Psoas muscle (tissue), 8 donors: ENCODE data around the gene SYT7. TPM values are rescaled to one million over a fixed set of nuclear protein-coding genes. Genes with fewer than 3 reads are reported as not detected.
A peak's percentile ranks its signal among the peaks of the same experiment; 100 is the strongest.

Experiments
- ATAC-seq, 4 donors: fragments of 200-7000 bp; cut with Tn5 transposase; one replicate each; pipeline ENCODE4 v1.9.1; 2020; ENCODE audit warnings: moderate library complexity in 3 of 4, mild to moderate bottlenecking in 2 of 4
- DNase-seq, 2 donors: peaks; one replicate each; pipeline ENCODE4 v3.0.0-alpha.2; 2020
- H3K27ac ChIP-seq: fragments of 200-600 bp; one replicate; pipeline ENCODE4 v1.8.0; 2022
- H3K27me3 ChIP-seq, 3 donors: fragments of 200-600 bp in 1 of 3; one replicate each; pipeline versions ENCODE4 v1.6.1 to v1.8.0; 2013 to 2022; ENCODE audit warnings: low read length in 2 of 3, mild to moderate bottlenecking in 2 of 3, moderate library complexity in 1 of 3; ENCODE audit not compliant: insufficient read depth in 3 of 3
- H3K36me3 ChIP-seq, 2 donors: fragments of 200-600 bp in 1 of 2; one replicate each; pipeline versions ENCODE4 v1.6.1 to v1.8.0; 2013 to 2022; ENCODE audit warnings: low read depth in 1 of 2, mild to moderate bottlenecking in 1 of 2, moderate library complexity in 1 of 2; ENCODE audit not compliant: insufficient read depth in 1 of 2
- H3K4me1 ChIP-seq: fragments of 200-600 bp; one replicate; pipeline ENCODE4 v1.8.0; 2022
- H3K4me3 ChIP-seq: fragments of 200-600 bp; one replicate; pipeline ENCODE4 v1.8.0; 2022; ENCODE audit warnings: mild to moderate bottlenecking
- H3K9me3 ChIP-seq: fragments of 200-600 bp; one replicate; pipeline ENCODE4 v1.8.0; 2022
- WGBS, 3 donors: extraction: QIAGEN DNeasy Blood & Tissue Kit; methylation state at CpG; one replicate each; pipeline versions ENCODE4 v1.1.6 to v1.1.7; 2013; 5-methylcytosine and 5-hydroxymethylcytosine counted together
- intact Hi-C, 2 donors: fragments of 100-400 bp; cut with DNase I; formaldehyde crosslinking; loops; one replicate each; pipeline versions ENCODE4 v1.11.0 to v1.14.2; 2022
- polyA plus RNA-seq, 3 donors: library from polyadenylated mRNA; stranded (reverse); fragments of 200-250 nt; gene quantifications; one replicate each; pipeline ENCODE4 v1.2.3, GENCODE V29; 2013
- total RNA-seq, 4 donors: library from RNA; stranded (reverse); fragmentation: NEBNext Ultra II Directional in 2 of 4; extraction: Animal tissue kit (Norgen Biotek cat#: 25700) in 2 of 4; gene quantifications; one replicate each; pipeline versions ENCODE4 v1.2.1 to v1.2.4, GENCODE V29; 2021 to 2023
- TF ChIP-seq, protein P1 (sequence below): fragments of 200-600 bp; IDR thresholded peaks from one replicate; pipeline ENCODE4 v1.8.0; 2022; ENCODE audit warnings: antibody characterized with exemption
- donor health status: healthy with polysubstance abuse.
- donor health status: DM: no; HTN: no; CAD: no; lungs with moderate emphysema.
- donor health status: Bipolar disorder and iron deficiency.
- donor health status: healthy.
- donor health status: DM: yes; HTN: yes; CAD: no.
- donor health status: DM: no; HTN: no; CAD: no.
- donor health status: DM: no; HTN: no; CAD: no.
- donor health status: DM: yes; HTN: yes; CAD: no.

The SYT7 gene
- total and polyA plus RNA-seq, 7 donors = 0.96 to 3.5 (median 2.1) TPM

DNA sequence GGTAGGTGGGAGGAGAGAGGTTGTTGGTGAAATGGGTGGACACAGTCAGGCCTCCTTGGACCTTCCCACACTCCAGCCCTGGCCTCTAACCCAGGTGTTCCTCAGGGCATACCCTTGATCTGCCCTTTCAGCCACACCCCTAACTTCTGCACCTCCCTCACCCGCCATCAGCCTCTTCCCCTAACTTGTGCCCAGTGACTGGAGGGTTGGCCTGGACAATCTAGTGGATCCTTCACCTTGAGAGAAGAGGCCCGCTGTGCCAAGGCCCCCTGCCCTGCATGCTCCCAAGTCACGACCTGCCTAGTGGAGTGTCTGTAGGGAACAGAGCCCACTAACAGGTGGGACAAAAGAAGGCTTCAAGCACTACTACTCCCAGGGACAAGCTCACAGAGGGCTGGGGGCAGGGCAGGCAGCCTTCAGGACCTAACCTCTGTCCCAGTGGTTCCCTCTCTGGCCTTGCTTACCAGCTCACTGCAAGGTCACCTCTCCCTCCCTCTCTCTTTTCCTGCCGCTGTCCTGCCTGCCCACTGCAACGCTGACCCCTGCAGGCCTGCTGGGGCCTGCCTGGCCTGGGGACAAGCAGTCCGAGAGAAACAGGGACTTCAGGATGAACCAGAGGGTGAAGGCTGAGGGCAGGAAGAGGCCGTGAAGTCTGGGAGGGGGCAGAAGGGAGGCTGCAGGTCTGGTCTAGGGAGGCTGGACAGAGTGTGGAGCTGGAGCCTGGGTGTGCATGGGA is 3.3 kb downstream of the SYT7 start:
- no peak overlapping the region for H3K27ac ChIP-seq
- no peaks in the 10 kb centered on the region for H3K36me3 ChIP-seq
- peaks cover 0 to 2% (median 0%) of the 10 kb centered on the region in 3 donors for H3K27me3 ChIP-seq
- H3K4me3 ChIP-seq = no peak overlapping the region
- TF ChIP-seq, protein P1, sequence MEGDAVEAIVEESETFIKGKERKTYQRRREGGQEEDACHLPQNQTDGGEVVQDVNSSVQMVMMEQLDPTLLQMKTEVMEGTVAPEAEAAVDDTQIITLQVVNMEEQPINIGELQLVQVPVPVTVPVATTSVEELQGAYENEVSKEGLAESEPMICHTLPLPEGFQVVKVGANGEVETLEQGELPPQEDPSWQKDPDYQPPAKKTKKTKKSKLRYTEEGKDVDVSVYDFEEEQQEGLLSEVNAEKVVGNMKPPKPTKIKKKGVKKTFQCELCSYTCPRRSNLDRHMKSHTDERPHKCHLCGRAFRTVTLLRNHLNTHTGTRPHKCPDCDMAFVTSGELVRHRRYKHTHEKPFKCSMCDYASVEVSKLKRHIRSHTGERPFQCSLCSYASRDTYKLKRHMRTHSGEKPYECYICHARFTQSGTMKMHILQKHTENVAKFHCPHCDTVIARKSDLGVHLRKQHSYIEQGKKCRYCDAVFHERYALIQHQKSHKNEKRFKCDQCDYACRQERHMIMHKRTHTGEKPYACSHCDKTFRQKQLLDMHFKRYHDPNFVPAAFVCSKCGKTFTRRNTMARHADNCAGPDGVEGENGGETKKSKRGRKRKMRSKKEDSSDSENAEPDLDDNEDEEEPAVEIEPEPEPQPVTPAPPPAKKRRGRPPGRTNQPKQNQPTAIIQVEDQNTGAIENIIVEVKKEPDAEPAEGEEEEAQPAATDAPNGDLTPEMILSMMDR = no peak
- H3K4me1 ChIP-seq = no peaks in the 10 kb centered on the region
- 77 to 83% (median 81%) methylated on average over 7 of the region's 7 CpGs for WGBS, 3 donors
- H3K9me3 ChIP-seq = no peaks in the 10 kb centered on the region
- ATAC-seq (no peak), DNase-seq (no peak)
- intact Hi-C loops = no loop called here

DNA sequence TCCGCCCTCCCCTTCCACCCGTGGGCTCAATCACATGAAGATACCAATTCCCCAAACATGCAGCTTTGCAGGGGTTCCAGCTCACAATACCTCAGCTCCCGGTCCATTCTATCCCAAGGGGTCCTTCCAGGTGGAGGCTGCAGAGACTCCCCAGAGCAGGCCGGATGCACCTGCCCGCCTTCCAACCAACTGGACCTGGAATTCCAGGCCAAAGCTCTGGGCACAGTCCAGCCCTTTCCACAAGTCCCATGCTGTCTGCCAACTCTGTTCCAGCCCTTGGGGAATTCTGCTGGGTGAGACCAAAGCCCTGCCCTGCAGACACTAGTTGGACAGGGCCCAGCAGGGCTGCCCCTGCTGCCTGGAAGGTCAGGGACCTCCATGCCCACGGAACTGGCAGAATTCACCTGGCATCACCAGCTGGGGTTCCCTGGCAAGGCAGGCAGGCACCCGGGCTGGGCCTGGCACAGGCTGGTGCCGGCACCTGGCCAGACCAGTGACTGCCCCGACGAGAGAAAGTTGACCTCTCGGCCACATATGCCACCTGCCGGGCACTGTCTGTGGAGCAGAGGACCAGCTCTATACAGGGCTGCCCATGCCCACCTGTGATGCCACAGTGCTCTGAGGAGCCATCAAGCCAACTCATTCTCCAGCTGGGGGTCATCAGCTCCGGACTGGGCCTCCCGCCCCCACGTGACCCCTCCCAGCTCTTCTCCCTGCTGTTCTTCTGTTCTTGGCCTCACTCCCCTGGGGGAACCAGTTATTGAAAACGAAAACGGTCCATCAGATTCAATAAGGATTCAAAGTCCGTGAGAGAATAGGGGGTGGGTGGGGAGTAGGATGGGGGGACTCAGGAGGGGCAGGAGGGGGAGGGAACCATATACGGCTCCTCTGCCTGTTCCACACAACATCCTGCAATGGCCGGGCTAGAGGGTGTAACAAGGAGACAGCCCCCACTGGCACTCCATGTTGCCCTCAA is 4.7 kb downstream of the SYT7 start:
- no peaks in the 10 kb centered on the region for H3K9me3 ChIP-seq
- intact Hi-C loops = no loop called here
- no peak for DNase-seq
- H3K36me3 ChIP-seq = no peaks in the 10 kb centered on the region
- TF ChIP-seq, protein P1 = no peak
- H3K27ac ChIP-seq = no peak overlapping the region
- ATAC-seq = peak in 1 of 4 donors; percentile 27
- WGBS, 3 donors = 46 to 58% (median 48%) methylated on average over 20 of the region's 20 CpGs
- no peaks in the 10 kb centered on the region for H3K4me1 ChIP-seq
- H3K27me3 ChIP-seq = peaks cover 0 to 4% (median 2%) of the 10 kb centered on the region in 3 donors
- no peak overlapping the region for H3K4me3 ChIP-seq

DNA sequence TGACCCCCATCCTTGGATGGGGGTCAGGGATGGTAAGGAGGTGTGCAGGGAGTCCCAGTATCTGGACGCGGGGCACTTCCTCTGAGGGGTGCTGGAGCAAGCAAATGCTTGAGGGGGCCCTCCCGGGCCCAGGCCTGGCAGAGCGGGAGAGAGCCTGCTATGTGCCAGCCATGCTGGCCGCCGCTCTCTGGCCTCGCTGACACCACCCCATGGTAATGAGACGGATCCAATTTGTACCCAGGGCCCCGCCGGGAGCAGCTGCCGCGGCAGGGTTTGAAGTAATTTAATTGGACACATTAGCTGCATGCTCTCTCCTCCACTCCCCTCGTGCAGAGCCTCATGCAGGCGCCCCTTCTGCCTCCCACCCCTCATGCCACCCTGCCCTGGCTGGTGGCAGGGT is 6.3 kb downstream of the SYT7 start:
- 39 to 57% (median 53%) methylated on average over 14 of the region's 14 CpGs for WGBS, 3 donors

DNA sequence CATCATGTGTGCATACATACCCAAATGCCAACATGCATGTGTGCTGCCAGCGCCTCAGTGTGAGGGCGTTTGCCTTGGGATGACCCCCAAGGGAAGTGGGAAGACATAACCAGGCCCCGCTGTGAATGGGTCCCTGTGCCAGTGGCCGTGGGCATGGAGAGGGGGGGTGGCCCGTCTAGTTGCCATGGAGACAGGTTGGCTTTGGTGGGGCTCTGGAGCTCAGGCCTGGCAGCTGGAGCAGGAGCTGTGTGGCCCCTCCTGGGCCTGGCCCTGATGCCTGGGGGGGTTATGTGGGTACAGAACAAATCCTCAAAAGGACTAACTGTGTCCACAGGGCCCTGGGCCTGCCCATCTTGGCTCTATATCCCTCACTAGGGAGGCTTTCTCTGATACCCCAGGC is 8.0 kb downstream of the SYT7 start:
- ATAC-seq = no peak
- TF ChIP-seq, protein P1 = no peak
- intact Hi-C loops = no loop called here
- Histone ChIP-seq H3K4me1 (no peaks in the 10 kb centered on the region), H3K27me3 (peaks cover 0 to 22% (median 2%) of the 10 kb centered on the region in 3 donors), H3K27ac (no peak overlapping the region), H3K4me3 (no peak overlapping the region), H3K9me3 (no peaks in the 10 kb centered on the region), H3K36me3 (no peaks in the 10 kb centered on the region)
- no peak for DNase-seq
- WGBS, 3 donors = 59 to 78% (median 77%) methylated on average over 5 of the region's 5 CpGs

More for the DNA sequence above, 6.3 kb downstream of the SYT7 start:
- ATAC-seq (no peak), DNase-seq (no peak)
- peaks cover 0 to 18% (median 2%) of the 10 kb centered on the region in 3 donors for H3K27me3 ChIP-seq
- intact Hi-C loops = no loop called here
- H3K4me1 ChIP-seq = no peaks in the 10 kb centered on the region
- no peak overlapping the region for H3K4me3 ChIP-seq
- TF ChIP-seq, protein P1 = no peak
- H3K27ac ChIP-seq = no peak overlapping the region
- H3K36me3 ChIP-seq = no peaks in the 10 kb centered on the region
- no peaks in the 10 kb centered on the region for H3K9me3 ChIP-seq
